Memory B cell (primary cell): ENCODE measurements around the gene FBP1.
"Not testable (repeated sequence)": the region's sequence is repeated elsewhere in the genome, so short reads cannot be mapped to it uniquely, and the experiment has no call there.

ENCODE experiments used
- ATAC-seq: fragments of 150-1000 bp; cut with Tn5 transposase; 2 replicates; pipeline ENCODE4 v1.10.0; 2021; ENCODE audit warnings: low read depth, mild to moderate bottlenecking, moderate library complexity
- DNase-seq, 2 donors: peaks; one replicate each; pipeline ENCODE4 v3.0.0; 2022; ENCODE audit warnings: low spot score in 2 of 2
- H3K27ac Mint-ChIP-seq: one replicate; pipeline ENCODE4 v1.8.0; 2022; ENCODE audit warnings: mild to moderate bottlenecking, moderate library complexity, mixed read lengths
- H3K27me3 Mint-ChIP-seq: one replicate; pipeline ENCODE4 v1.8.0; 2022; ENCODE audit warnings: mixed read lengths
- H3K36me3 Mint-ChIP-seq: one replicate; pipeline ENCODE4 v1.8.0; 2022; ENCODE audit warnings: mild to moderate bottlenecking, mixed read lengths
- H3K4me1 Mint-ChIP-seq: one replicate; pipeline ENCODE4 v1.8.0; 2022; ENCODE audit warnings: mixed read lengths
- H3K4me3 Mint-ChIP-seq: one replicate; pipeline ENCODE4 v1.8.0; 2022; ENCODE audit warnings: mild to moderate bottlenecking, moderate library complexity, mixed read lengths
- H3K9me3 Mint-ChIP-seq: one replicate; pipeline ENCODE4 v1.8.0; 2022; ENCODE audit warnings: mixed read lengths

FBP1 gene

DNA sequence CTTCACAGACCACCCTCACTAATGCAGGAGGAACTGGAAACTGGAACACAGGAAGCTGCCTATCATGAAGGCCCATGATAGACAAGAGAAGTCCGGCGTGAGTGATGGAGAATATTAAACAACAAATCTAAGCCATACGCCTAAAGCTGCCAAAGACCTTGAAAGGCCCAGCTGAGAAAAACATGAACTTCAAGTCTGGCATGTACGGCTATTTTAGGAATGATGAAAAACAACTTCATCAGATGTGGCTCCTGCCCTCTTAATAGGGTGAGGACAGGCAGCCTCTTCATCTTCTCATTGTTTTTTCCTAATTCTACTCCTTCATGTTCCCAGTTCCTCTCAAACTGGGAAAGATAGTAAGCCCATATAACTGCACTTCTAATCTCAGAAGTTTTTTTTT, 20.3 kb downstream of the FBP1 start:
- no peak for ATAC-seq
- Mint-ChIP-seq H3K36me3 (peaks cover 4% of the 10 kb centered on the region), H3K27ac (no peak overlapping the region), H3K9me3 (no peaks in the 10 kb centered on the region), H3K27me3 (peaks cover 4% of the 10 kb centered on the region), H3K4me1 (no peaks in the 10 kb centered on the region), H3K4me3 (no peak overlapping the region)
- no peak for DNase-seq

GRCh38 chr9:94613003-94613402, 26.3 kb downstream of the FBP1 start:
- no peak overlapping the region for H3K27ac Mint-ChIP-seq
- no peaks in the 10 kb centered on the region for H3K4me1 Mint-ChIP-seq
- no peak for DNase-seq
- ATAC-seq: no peak
- no peaks in the 10 kb centered on the region for H3K9me3 Mint-ChIP-seq
- peaks cover 3% of the 10 kb centered on the region for H3K27me3 Mint-ChIP-seq
- no peak overlapping the region for H3K4me3 Mint-ChIP-seq
- peaks cover 2% of the 10 kb centered on the region for H3K36me3 Mint-ChIP-seq

DNA sequence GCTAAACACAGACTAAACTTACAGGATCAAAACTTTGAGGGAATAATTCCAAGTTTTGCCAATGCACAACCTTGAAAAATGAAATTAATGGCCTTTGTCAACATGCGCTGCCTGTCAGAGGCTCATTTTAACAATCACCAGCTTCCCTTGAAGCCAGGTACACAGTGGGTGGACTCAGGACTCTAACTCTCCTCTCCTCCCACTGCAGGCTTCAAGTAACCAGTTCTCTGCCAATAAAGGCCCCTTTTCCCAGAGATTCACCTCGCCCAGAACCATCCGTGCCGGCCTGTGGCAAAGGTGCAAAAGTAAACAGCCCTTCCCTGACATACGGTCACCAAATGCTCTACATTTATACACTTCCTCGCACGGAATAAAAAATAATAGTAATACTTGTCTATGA, 27.2 kb downstream of the FBP1 start:
- Mint-ChIP-seq H3K27ac (no peak overlapping the region), H3K4me1 (no peaks in the 10 kb centered on the region), H3K4me3 (no peak overlapping the region), H3K27me3 (peaks cover 3% of the 10 kb centered on the region), H3K36me3 (peaks cover 2% of the 10 kb centered on the region), H3K9me3 (no peaks in the 10 kb centered on the region)
- ATAC-seq (no peak), DNase-seq (no peak)

GRCh38 chr9:94611638-94612068, 27.7 kb downstream of the FBP1 start:
- no peak for ATAC-seq

GRCh38 chr9:94610181-94610606, 29.1 kb downstream of the FBP1 start:
- Mint-ChIP-seq H3K9me3 (no peaks in the 10 kb centered on the region), H3K4me1 (no peaks in the 10 kb centered on the region), H3K36me3 (no peaks in the 10 kb centered on the region), H3K27me3 (peaks cover 5% of the 10 kb centered on the region), H3K4me3 (no peak overlapping the region), H3K27ac (no peak overlapping the region)
- ATAC-seq: no peak
- no peak for DNase-seq

More at GRCh38 chr9:94611638-94612068, 27.7 kb downstream of the FBP1 start:
- Mint-ChIP-seq H3K27ac (no peak overlapping the region), H3K9me3 (no peaks in the 10 kb centered on the region), H3K4me1 (no peaks in the 10 kb centered on the region), H3K4me3 (no peak overlapping the region), H3K36me3 (no peaks in the 10 kb centered on the region), H3K27me3 (peaks cover 3% of the 10 kb centered on the region)
- no peak for DNase-seq

DNA sequence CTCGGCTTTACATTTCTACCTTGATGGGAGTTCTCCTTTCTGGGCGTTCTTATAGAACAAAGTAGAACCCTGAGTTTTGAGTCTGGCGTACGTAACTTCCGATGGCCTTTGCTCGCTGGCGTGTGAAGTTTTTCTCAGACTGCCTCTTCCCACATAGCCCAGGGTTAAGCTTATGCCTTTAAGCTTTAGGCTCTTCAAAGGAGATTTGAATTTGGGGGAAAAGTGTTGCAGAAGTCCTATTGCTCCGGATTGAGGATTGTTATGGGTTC, 32.0 kb downstream of the FBP1 start:
- Mint-ChIP-seq H3K4me1 (peaks cover 6% of the 10 kb centered on the region), H3K27ac (no peak overlapping the region), H3K9me3 (no peaks in the 10 kb centered on the region), H3K36me3 (no peaks in the 10 kb centered on the region), H3K27me3 (peaks cover 5% of the 10 kb centered on the region), H3K4me3 (no peak overlapping the region)
- ATAC-seq (no peak), DNase-seq (no peak)

DNA sequence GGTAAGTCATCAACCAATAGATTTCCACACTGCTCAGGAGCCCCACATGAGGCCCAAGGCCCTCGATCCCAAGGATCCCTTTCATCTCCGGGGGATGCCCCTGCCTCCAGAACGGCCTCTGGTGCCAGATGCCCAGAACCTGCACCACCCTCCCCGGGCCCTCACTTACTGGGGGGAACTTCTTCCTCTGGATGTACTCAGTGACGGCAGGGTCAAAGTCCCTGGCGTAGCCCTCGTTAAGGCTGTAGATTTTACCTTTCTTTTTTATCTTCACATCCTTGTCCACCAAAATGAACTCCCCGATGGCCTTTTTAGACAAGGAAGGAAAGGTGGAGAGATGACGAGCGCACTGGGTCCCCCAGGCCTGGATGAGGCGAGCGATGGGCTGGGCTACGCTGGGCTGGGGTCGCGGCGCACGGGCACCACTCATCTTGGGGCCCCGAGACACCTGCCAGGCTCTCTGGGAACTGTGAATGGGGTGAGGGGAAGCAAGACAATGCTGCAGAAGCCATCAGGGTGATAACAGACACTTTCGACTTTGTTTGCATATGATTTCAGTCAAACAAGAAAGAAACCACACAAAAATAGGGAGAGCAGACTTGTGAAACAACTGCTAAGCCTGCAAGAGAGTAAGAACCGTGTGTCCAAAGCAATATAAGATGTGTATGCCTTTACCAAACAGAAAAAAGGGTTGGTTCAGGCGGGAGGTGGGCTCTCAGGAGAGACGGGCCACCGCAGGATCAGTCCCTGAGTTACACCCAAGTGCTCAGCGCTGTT, 32.5 kb downstream of the FBP1 start:
- Mint-ChIP-seq H3K9me3 (no peaks in the 10 kb centered on the region), H3K27ac (no peak overlapping the region), H3K4me1 (peaks cover 6% of the 10 kb centered on the region), H3K4me3 (no peak overlapping the region), H3K36me3 (no peaks in the 10 kb centered on the region), H3K27me3 (peaks cover 5% of the 10 kb centered on the region)
- ATAC-seq: no peak
- DNase-seq: no peak

DNA sequence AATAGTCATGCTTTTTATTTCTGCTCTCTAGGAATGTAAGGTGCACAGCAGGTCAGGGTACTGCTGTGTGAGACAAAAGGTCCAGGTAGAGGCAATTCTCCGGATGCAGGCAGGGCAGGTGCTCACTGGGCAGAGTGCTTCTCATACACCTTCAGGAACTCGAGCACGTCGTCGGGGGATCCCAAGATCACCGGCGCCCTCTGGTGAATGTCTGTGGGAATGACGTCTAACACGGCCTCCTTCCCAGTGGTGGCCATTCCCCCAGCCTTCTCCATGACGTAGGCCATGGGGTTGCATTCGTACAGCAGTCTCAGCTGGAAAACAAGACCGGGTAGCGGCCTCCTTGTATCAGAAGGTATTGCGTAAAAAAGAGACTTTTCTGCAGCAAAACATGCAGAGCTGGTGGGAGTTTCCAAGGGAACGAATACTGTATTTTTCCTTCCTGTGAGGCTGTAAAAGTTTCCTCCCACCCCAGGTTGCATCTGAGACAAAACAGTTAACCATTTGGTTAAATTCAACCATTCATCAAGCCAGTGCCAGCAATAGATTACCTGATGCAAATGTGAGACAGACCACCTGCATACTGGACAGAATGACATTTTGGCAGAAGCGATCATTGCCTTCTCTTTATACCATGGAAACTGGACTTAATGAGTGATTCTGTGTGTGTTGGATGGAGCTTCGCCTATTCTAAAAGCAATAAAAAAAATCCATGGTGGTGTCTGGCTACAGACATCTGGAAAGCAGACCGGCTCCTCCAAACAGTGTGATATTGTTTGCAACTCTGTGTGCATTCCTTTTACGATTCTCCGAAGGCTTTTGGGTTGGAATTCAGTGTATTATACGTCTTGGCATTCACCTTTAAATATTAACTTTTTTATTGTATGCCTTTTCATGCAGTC, 35.8 kb downstream of the FBP1 start:
- no peaks in the 10 kb centered on the region for H3K36me3 Mint-ChIP-seq

DNA sequence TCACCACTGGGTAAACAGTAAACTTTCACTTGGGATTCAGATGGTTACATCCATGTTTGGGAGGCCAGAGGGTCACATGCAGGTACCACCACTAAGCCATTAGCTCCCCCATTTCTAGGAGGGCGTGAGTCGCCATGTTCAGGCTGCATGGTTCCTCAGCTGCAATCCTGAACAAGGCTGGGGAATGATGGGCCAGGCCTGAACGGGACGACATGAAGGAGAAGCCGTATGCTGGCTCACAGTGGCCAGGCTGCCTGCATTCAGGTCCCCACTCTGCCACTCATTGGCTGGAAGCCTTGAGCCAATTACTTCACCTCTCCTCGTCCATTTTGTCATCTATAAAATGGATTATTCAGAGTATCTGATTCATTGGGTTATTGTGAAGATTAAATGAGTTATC, 36.7 kb downstream of the FBP1 start:
- Mint-ChIP-seq H3K36me3 (no peaks in the 10 kb centered on the region), H3K27me3 (peaks cover 1% of the 10 kb centered on the region), H3K27ac (no peak overlapping the region), H3K9me3 (no peaks in the 10 kb centered on the region), H3K4me3 (no peak overlapping the region), H3K4me1 (peaks cover 6% of the 10 kb centered on the region)
- no peak for ATAC-seq
- DNase-seq: no peak

More for the DNA sequence above, 35.8 kb downstream of the FBP1 start:
- ATAC-seq (peak; percentile 80), DNase-seq (peak; percentile 51 to 67)
- H3K4me1 Mint-ChIP-seq: peaks cover 6% of the 10 kb centered on the region
- H3K27me3 Mint-ChIP-seq: peaks cover 1% of the 10 kb centered on the region
- H3K27ac Mint-ChIP-seq: no peak overlapping the region
- H3K9me3 Mint-ChIP-seq: no peaks in the 10 kb centered on the region
- no peak overlapping the region for H3K4me3 Mint-ChIP-seq

GRCh38 chr9:94600715-94601114, 38.6 kb downstream of the FBP1 start:
- ATAC-seq (no peak), DNase-seq (no peak)
- peaks cover 6% of the 10 kb centered on the region for H3K4me1 Mint-ChIP-seq
- no peaks in the 10 kb centered on the region for H3K36me3 Mint-ChIP-seq
- no peak overlapping the region for H3K27ac Mint-ChIP-seq
- no peak overlapping the region for H3K4me3 Mint-ChIP-seq
- H3K27me3 Mint-ChIP-seq: peaks cover 3% of the 10 kb centered on the region
- no peaks in the 10 kb centered on the region for H3K9me3 Mint-ChIP-seq

DNA sequence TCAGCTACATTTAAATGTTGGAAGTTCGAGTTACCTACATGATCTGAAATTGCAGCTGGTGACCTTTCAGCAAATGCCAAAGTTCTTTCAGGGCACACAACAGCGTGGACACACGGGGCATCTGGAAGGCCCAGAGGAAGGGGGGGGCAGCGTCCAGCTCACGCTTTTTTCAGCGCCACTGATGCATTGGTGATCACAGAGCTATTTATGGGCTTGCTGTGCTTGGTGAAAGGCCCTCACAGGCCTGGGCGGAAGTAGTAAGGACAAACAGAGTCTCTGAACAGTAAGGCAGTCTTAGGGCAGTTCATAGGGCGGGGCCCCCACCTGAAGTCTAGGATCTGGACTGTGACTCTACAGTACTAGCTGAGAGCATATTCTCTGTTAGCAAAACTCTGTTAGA, 39.1 kb downstream of the FBP1 start:
- peaks cover 2% of the 10 kb centered on the region for H3K27me3 Mint-ChIP-seq
- H3K4me3 Mint-ChIP-seq: no peak overlapping the region
- ATAC-seq: no peak
- no peak for DNase-seq
- peaks cover 6% of the 10 kb centered on the region for H3K4me1 Mint-ChIP-seq
- H3K36me3 Mint-ChIP-seq: no peaks in the 10 kb centered on the region
- H3K9me3 Mint-ChIP-seq: no peaks in the 10 kb centered on the region
- no peak overlapping the region for H3K27ac Mint-ChIP-seq

DNA sequence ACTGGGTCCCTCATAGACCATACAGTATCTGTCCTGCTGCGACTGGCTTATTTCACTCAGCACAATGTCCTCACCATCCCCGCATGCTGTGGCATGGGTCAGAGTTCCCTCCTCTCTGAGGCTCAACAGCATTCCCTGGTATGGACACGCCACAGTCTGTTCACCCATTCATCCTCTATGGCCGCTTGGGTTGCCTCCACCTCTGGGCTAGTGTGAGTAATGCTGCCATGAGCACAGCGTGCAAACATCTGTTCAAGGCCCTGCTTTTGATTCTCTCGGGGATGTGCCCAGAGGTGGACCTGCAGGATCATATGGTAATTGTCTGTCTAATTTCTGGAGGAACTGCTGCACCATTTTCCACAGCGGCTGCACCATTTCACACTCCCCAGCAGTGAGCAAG, 40.2 kb downstream of the FBP1 start:
- H3K4me1 Mint-ChIP-seq: peaks cover 6% of the 10 kb centered on the region
- H3K27ac Mint-ChIP-seq: no peak overlapping the region
- peaks cover 4% of the 10 kb centered on the region for H3K27me3 Mint-ChIP-seq
- no peak overlapping the region for H3K4me3 Mint-ChIP-seq
- ATAC-seq (no peak), DNase-seq (no peak)
- no peaks in the 10 kb centered on the region for H3K9me3 Mint-ChIP-seq
- H3K36me3 Mint-ChIP-seq: no peaks in the 10 kb centered on the region

- ATAC-seq: no peak
- H3K4me1 Mint-ChIP-seq: no peaks in the 10 kb centered on the region
- no peaks in the 10 kb centered on the region for H3K9me3 Mint-ChIP-seq
- no peaks in the 10 kb centered on the region for H3K36me3 Mint-ChIP-seq
- H3K27me3 Mint-ChIP-seq: peaks cover 11% of the 10 kb centered on the region
- H3K4me3 Mint-ChIP-seq: no peak within 1 kb of the TSS
- H3K27ac Mint-ChIP-seq: no peak within 1 kb of the TSS
- no peak for DNase-seq
These were observed 45.6 kb downstream of the FBP1 start, which contains the start of gene FBP2 for GRCh38 chr9:94593459-94594345. Gene FBP2 (minus strand): TSS chr9:94593824. CDS start chr9:94593726, 98 bp downstream.

GRCh38 chr9:94592683-94593082, 46.6 kb downstream of the FBP1 start:
- not testable (repeated sequence) for DNase-seq, H3K36me3 Mint-ChIP-seq, H3K4me1 Mint-ChIP-seq, H3K4me3 Mint-ChIP-seq, H3K27ac Mint-ChIP-seq, ATAC-seq, H3K9me3 Mint-ChIP-seq
- peaks cover 11% of the 10 kb centered on the region for H3K27me3 Mint-ChIP-seq
